Adrenal gland (tissue), 5 donors: ENCODE results near the gene PCID2.

Source experiments
- POLR2A ChIP-seq, 2 donors: fragments of 450-650 bp; IDR thresholded peaks; one replicate each; pipeline ENCODE4 v1.6.1; 2017; ENCODE audit warnings: antibody characterized with exemption in 2 of 2, mild to moderate bottlenecking in 2 of 2, moderate library complexity in 1 of 2
- TF ChIP-seq, protein P1 (sequence below), 6 experiments: fragments of 450-650 bp in 4 of 6; fragments of 200-600 bp in 2 of 6; sonication (generic) in 1 of 6; IDR thresholded peaks; 1 replicate in 5 of 6; 2 replicates in 1 of 6; pipeline versions ENCODE4 v1.5.1 to v1.8.0; 2016 to 2021; ENCODE audit warnings: antibody characterized with exemption in 6 of 6, mild to moderate bottlenecking in 2 of 6, moderate library complexity in 1 of 6
- donor health status: DM: no; HTN: no; CAD: no.

DNA sequence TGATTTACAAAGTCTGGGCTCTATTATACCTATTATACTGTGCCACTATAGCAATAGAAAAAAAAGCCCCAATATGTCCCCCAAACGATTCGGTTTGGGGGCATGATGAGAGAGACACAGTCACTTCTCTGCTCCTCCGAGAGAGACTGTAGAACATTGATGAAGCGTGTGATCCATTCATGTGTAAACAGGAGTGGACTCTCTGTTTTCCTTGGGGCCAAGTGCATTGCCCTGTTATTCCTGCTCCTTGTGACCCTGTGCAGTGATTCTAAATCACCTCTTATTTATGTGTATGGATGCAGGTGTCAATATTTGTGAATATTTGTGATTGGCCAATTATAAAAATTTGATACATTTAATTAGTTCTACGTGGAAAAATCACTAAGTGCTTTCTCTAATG, 68.9 kb downstream of the PCID2 start:
- TF ChIP-seq POLR2A (IDR thresholded peaks at IDR 0.05): no peak
- TF ChIP-seq, protein P1, sequence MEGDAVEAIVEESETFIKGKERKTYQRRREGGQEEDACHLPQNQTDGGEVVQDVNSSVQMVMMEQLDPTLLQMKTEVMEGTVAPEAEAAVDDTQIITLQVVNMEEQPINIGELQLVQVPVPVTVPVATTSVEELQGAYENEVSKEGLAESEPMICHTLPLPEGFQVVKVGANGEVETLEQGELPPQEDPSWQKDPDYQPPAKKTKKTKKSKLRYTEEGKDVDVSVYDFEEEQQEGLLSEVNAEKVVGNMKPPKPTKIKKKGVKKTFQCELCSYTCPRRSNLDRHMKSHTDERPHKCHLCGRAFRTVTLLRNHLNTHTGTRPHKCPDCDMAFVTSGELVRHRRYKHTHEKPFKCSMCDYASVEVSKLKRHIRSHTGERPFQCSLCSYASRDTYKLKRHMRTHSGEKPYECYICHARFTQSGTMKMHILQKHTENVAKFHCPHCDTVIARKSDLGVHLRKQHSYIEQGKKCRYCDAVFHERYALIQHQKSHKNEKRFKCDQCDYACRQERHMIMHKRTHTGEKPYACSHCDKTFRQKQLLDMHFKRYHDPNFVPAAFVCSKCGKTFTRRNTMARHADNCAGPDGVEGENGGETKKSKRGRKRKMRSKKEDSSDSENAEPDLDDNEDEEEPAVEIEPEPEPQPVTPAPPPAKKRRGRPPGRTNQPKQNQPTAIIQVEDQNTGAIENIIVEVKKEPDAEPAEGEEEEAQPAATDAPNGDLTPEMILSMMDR (IDR thresholded peaks at IDR 0.05): no peak
